A673 (cell line): ENCODE data around the gene SNED1. TPM values are rescaled to one million over a fixed set of nuclear protein-coding genes. Genes with fewer than 3 reads are reported as not detected.

ENCODE experiments used
- BruUV-seq: library from RNA; stranded (reverse); fragments of 400-500 nt; replicated peaks from 2 replicates; lab custom pipeline; 2021; lab: Mats Ljungman, UMichigan
- CTCF ChIA-PET: fragments of 300-600 bp; sonication (Branson Sonifier 250); formaldehyde crosslinking; loops from one replicate; lab custom pipeline; 2022; ENCODE audit warnings: antibody characterized with exemption; lab: Charles Lee
- POLR2A ChIA-PET: fragments of 300-600 bp; sonication (Branson Sonifier 250); formaldehyde crosslinking; loops from one replicate; lab custom pipeline; 2022; ENCODE audit warnings: antibody characterized with exemption; ENCODE audit not compliant: low non-redundant PET; lab: Charles Lee
- DNase-seq: peaks from one replicate; pipeline ENCODE4 v3.0.0-alpha.2; 2015; ENCODE audit warnings: low spot score
- H3K27ac ChIP-seq: fragments of 200-600 bp; sonication (generic); 2 replicates; pipeline ENCODE4 v1.5.1; 2016; ENCODE audit warnings: mixed run types, low read depth, mild to moderate bottlenecking, mixed read lengths, antibody characterized with exemption, low read length; ENCODE audit not compliant: poor library complexity, severe bottlenecking
- H3K27me3 ChIP-seq: fragments of 200-600 bp; sonication (generic); replicated peaks from 2 replicates; pipeline ENCODE4 v1.6.1; 2017; ENCODE audit warnings: mixed run types, low read depth, mild to moderate bottlenecking, mixed read lengths, antibody characterized with exemption, low read length; ENCODE audit not compliant: insufficient read depth, poor library complexity
- H3K36me3 ChIP-seq: fragments of 200-600 bp; sonication (generic); 2 replicates; pipeline ENCODE4 v1.6.1; 2016; ENCODE audit warnings: mixed run types, mild to moderate bottlenecking, mixed read lengths, antibody characterized with exemption, low read length; ENCODE audit not compliant: insufficient read depth, poor library complexity, severe bottlenecking
- H3K4me1 ChIP-seq: fragments of 200-600 bp; sonication (generic); 2 replicates; pipeline ENCODE4 v1.6.1; 2017; ENCODE audit warnings: mixed run types, mild to moderate bottlenecking, mixed read lengths, antibody characterized with exemption, low read length; ENCODE audit not compliant: insufficient read depth, poor library complexity, severe bottlenecking
- H3K4me3 ChIP-seq: fragments of 200-600 bp; sonication (generic); 2 replicates; pipeline ENCODE4 v1.5.1; 2016; ENCODE audit warnings: low read depth, mixed run types, mild to moderate bottlenecking, mixed read lengths, low read length; ENCODE audit not compliant: poor library complexity, severe bottlenecking
- H3K9me3 ChIP-seq: fragments of 200-600 bp; sonication (generic); 2 replicates; pipeline ENCODE4 v1.6.1; 2016; ENCODE audit warnings: mixed run types, low read depth, mild to moderate bottlenecking, mixed read lengths, antibody characterized with exemption, low read length; ENCODE audit not compliant: poor library complexity, severe bottlenecking
- CTCF ChIP-seq: fragments of 300-800, 200-600 bp; sonication (generic); conservative IDR thresholded peaks from 2 replicates; pipeline ENCODE4 v1.5.1; 2017; ENCODE audit warnings: low read depth, mild to moderate bottlenecking, antibody characterized with exemption, low read length, moderate library complexity, mixed read lengths
- EZH2 ChIP-seq: fragments of 200-600 bp; sonication (generic); IDR thresholded peaks from 2 replicates; pipeline ENCODE4 v1.6.1; 2017; ENCODE audit warnings: borderline replicate concordance, low read depth, mild to moderate bottlenecking, mixed read lengths, antibody characterized with exemption, low read length; ENCODE audit not compliant: poor library complexity, severe bottlenecking
- intact Hi-C: fragments of 100-400 bp; cut with micrococcal nuclease; formaldehyde crosslinking; loops from one replicate; pipeline ENCODE4 v1.10.0; 2022; ENCODE audit not compliant: unreplicated experiment
- total RNA-seq: library from RNA; stranded (reverse); gene quantifications from 2 replicates; pipeline ENCODE4 v1.2.3, GENCODE V29; 2021

The SNED1 gene
- total RNA-seq, 1 experiment from 2014 or later, result 3.0 TPM

GRCh38 chr2:241005569-241005968 lies 7.2 kb downstream of the SNED1 start:
- Histone ChIP-seq H3K27me3 (no peaks in the 10 kb centered on the region), H3K36me3 (no peaks in the 10 kb centered on the region), H3K4me1 (peaks cover 16% of the 10 kb centered on the region), H3K27ac (no peak overlapping the region), H3K4me3 (no peak overlapping the region), H3K9me3 (peaks cover 23% of the 10 kb centered on the region)
- ChIA-PET CTCF (no interaction called here), POLR2A (no interaction called here)
- no peak for TF ChIP-seq EZH2
- TF ChIP-seq CTCF, result no peak
- DNase-seq, result no peak
- intact Hi-C loops, result no loop called here
- BruUV-seq, result no TSS peak

- Histone ChIP-seq H3K36me3 (no peaks in the 10 kb centered on the region), H3K4me1 (peaks cover 24% of the 10 kb centered on the region), H3K4me3 (no peak overlapping the region), H3K27me3 (no peaks in the 10 kb centered on the region), H3K27ac (no peak overlapping the region), H3K9me3 (peaks cover 23% of the 10 kb centered on the region)
- POLR2A ChIA-PET, result no interaction called here
- no peak for DNase-seq
- TF ChIP-seq CTCF (no peak), EZH2 (no peak)
- BruUV-seq, result no TSS peak
- intact Hi-C loops, result no loop called here
- CTCF ChIA-PET, result no interaction called here
Measured at GRCh38 chr2:241006412-241006811, 8.0 kb downstream of the SNED1 start.

GRCh38 chr2:241007111-241007510 lies 8.7 kb downstream of the SNED1 start:
- POLR2A ChIA-PET, result no interaction called here
- TF ChIP-seq EZH2, result no peak
- TF ChIP-seq CTCF, result no peak
- CTCF ChIA-PET, result no interaction called here
- Histone ChIP-seq H3K4me1 (peaks cover 24% of the 10 kb centered on the region), H3K4me3 (no peak overlapping the region), H3K27me3 (no peaks in the 10 kb centered on the region), H3K36me3 (no peaks in the 10 kb centered on the region), H3K27ac (no peak overlapping the region), H3K9me3 (peaks cover 23% of the 10 kb centered on the region)
- intact Hi-C loops, result no loop called here
- no TSS peak for BruUV-seq
- DNase-seq, result no peak
